RWPE2 (cell line): ENCODE data around the gene INVS.
"Not testable (repeated sequence)": the region's sequence is repeated elsewhere in the genome, so short reads cannot be mapped to it uniquely, and the experiment has no call there.

Experiments
- ATAC-seq: fragments of 200-7000 bp; cut with Tn5 transposase; 3 replicates; pipeline ENCODE4 v1.9.1; 2021; ENCODE audit warnings: low read depth
- DNase-seq: peaks from one replicate; pipeline ENCODE4 v3.0.0-alpha.2; 2020; ENCODE audit warnings: low spot score
- H3K27ac ChIP-seq: fragments of 450-650 bp; 2 replicates; pipeline ENCODE4 v1.5.1; 2017; ENCODE audit warnings: mild to moderate bottlenecking; ENCODE audit not compliant: poor library complexity, severe bottlenecking
- H3K27me3 ChIP-seq: fragments of 250-450 bp; sonication (Bioruptor Pico); 2 replicates; pipeline ENCODE4 v1.5.1; 2021; ENCODE audit warnings: mild to moderate bottlenecking, moderate library complexity; ENCODE audit not compliant: insufficient read depth, poor library complexity, severe bottlenecking
- H3K36me3 ChIP-seq: fragments of 250-450 bp; sonication (Bioruptor Pico); 2 replicates; pipeline ENCODE4 v1.5.1; 2020; ENCODE audit warnings: low read depth, mild to moderate bottlenecking, moderate library complexity
- H3K4me1 ChIP-seq: fragments of 250-450 bp; sonication (Bioruptor Pico); 2 replicates; pipeline ENCODE4 v1.5.1; 2021; ENCODE audit warnings: mild to moderate bottlenecking, moderate library complexity; ENCODE audit not compliant: insufficient read depth, poor library complexity, severe bottlenecking
- H3K4me3 ChIP-seq: fragments of 250-450 bp; sonication (Bioruptor Pico); 2 replicates; pipeline ENCODE4 v1.5.1; 2021; ENCODE audit warnings: mild to moderate bottlenecking, moderate library complexity; ENCODE audit not compliant: severe bottlenecking
- H3K9me3 ChIP-seq: fragments of 250-450 bp; sonication (Bioruptor Pico); 2 replicates; pipeline ENCODE4 v1.5.1; 2021; ENCODE audit warnings: mild to moderate bottlenecking, moderate library complexity; ENCODE audit not compliant: severe bottlenecking
- TF ChIP-seq, protein P1 (sequence below): fragments of 450-650 bp; IDR thresholded peaks from one replicate; pipeline ENCODE4 v1.5.1; 2017; ENCODE audit warnings: mild to moderate bottlenecking, moderate library complexity; ENCODE audit not compliant: poor library complexity, severe bottlenecking

Gene INVS

DNA sequence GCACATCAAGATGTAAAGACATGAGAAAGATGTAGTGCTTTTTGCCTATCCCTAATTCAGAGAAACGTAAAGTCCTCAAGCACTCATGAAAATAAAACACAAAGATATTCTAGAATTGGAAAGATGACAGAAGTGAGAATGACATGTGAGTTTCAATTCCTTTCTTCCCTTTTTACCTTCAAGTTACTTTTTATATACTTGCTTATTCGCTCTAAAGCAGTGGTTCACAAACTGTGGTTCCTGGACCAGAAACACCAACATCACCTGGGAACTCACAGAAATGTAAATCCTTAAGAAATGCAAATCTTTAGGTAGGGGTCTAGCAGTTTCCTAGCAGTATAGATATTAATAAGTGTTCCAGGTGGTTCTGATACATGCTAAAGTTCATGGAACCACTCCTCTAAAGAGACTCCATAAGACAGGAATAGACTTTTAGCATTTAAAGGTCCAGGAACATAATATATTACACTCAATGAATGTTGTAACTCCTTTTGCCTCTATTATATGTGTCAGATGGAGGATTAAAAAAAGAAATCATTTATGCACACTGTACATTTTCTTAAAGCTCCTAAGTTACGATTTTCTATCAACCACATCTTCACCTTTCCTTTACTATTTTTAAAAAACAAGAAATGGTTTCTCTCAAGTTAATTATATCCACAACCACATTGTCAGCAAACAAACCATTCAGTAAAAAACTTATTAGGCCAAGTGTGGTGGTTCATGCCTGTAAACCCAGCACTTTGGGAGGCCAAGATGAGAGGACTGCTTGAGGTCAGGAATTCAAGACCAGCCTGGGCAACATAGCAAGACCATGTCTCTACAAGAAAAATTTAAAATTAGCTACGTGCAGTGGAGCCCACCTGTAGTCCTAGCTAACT is 40.1 kb upstream of the INVS start:
- peaks cover 43% of the 10 kb centered on the region for H3K36me3 ChIP-seq
- H3K9me3 ChIP-seq, result no peaks in the 10 kb centered on the region
- no peaks in the 10 kb centered on the region for H3K4me1 ChIP-seq
- H3K4me3 ChIP-seq, result no peak overlapping the region
- no peaks in the 10 kb centered on the region for H3K27me3 ChIP-seq
- DNase-seq (no peak), ATAC-seq (no peak)
- TF ChIP-seq, protein P1, sequence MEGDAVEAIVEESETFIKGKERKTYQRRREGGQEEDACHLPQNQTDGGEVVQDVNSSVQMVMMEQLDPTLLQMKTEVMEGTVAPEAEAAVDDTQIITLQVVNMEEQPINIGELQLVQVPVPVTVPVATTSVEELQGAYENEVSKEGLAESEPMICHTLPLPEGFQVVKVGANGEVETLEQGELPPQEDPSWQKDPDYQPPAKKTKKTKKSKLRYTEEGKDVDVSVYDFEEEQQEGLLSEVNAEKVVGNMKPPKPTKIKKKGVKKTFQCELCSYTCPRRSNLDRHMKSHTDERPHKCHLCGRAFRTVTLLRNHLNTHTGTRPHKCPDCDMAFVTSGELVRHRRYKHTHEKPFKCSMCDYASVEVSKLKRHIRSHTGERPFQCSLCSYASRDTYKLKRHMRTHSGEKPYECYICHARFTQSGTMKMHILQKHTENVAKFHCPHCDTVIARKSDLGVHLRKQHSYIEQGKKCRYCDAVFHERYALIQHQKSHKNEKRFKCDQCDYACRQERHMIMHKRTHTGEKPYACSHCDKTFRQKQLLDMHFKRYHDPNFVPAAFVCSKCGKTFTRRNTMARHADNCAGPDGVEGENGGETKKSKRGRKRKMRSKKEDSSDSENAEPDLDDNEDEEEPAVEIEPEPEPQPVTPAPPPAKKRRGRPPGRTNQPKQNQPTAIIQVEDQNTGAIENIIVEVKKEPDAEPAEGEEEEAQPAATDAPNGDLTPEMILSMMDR, result no peak
- no peak overlapping the region for H3K27ac ChIP-seq

DNA sequence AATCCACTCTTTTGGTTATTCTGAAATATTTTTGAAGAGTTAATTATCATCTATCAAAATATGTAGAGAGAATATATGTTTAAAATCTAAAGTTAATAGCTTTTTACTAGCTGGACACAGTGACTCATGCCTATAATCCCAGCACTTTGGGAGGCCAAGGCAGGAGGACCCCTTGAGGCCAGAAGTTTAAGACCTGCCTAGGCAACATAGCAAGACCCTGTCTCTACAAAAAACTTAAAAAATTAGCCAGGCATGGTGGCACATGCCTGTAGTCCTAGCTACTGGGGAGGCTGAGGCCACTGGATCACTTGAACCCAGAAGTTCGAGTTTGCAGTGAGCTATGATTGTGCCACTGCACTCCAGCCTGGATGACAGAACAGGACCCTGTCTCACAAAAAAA is 36.4 kb upstream of the INVS start:
- not testable (repeated sequence) for H3K27me3 ChIP-seq, H3K27ac ChIP-seq, ATAC-seq, H3K9me3 ChIP-seq, H3K4me3 ChIP-seq, DNase-seq
- H3K36me3 ChIP-seq, result peaks cover 26% of the 10 kb centered on the region
- peaks cover 23% of the 10 kb centered on the region for H3K4me1 ChIP-seq

DNA sequence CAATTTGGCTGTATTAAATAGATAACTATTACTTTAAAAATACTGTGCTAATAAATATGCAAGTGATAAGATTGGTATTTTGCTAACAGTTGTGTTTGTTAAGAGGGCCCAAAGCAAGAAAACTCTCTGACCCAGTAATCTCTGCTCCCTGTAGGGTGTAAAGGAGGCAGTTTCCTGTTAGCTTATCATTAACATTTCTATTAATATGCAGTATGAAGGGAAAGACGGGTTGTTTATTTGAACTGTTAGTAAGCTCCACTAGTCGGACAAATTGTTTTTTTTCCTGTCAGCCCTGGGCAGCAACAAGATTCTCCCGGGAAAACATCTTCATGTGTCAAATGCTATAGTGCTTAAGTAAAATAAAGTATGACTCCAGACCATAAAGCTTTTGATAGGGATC is 35.9 kb upstream of the INVS start:
- Histone ChIP-seq H3K4me3 (no peak overlapping the region), H3K9me3 (no peaks in the 10 kb centered on the region), H3K27ac (no peak overlapping the region), H3K27me3 (no peaks in the 10 kb centered on the region), H3K36me3 (peaks cover 22% of the 10 kb centered on the region), H3K4me1 (peaks cover 23% of the 10 kb centered on the region)
- ATAC-seq, result no peak
- DNase-seq, result no peak
- TF ChIP-seq, protein P1, result no peak

DNA sequence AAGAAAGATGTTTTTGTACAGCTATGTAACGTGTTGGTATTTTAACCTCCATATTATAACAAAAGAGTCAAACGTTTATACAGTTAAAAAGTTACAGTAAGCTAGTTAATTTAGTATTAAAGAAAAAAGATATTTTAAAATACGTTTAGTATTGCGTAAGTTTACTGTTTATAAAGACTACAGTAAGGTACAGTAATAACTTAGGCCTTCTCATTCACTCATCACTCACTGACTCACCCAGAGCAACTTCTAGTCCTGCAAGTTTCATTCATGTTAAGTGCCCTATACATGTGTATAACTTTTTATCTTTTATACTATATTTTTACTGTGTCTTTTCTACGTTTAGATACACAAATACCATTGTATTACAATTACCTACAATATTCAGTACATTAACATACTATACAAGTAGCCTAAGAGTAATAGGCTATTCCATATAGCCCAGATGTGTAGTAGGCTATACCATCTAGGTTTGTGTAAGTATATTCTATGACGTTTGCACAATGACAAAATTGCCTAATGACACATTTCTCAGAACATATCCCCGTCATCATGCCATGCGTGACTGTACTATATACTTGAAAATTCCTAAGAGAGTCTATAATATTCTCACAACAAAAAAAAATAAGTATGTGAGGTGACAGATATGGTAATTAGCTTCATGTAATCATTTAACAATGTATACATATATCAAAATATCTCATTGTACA is 34.0 kb upstream of the INVS start:
- Histone ChIP-seq H3K36me3 (peaks cover 4% of the 10 kb centered on the region), H3K27ac (peak overlapping the region; percentile 39), H3K4me3 (no peak overlapping the region), H3K27me3 (no peaks in the 10 kb centered on the region), H3K4me1 (peaks cover 27% of the 10 kb centered on the region), H3K9me3 (no peaks in the 10 kb centered on the region)
- ATAC-seq (peak; percentile 100), DNase-seq (no peak)
- TF ChIP-seq, protein P1, result no peak

DNA sequence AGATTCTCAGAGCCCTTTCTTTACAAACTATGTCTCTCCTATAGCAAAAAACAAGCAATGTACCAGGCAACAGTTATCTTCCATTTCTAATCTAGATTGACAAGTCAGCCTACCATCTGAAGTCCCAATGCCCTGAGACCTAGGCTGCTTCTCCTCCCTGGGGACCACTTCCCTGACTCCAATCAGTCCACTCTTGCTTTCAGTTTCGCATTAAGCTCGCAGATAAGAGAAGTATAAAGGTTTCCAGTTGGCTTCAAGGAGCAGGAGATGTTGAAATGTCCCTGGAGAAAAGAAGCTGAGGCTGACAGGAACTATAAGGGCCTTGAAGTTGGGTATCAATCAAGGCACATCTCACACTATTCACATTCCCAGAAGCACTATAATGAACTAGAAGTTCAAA is 32.5 kb upstream of the INVS start:
- TF ChIP-seq, protein P1, result no peak
- Histone ChIP-seq H3K9me3 (no peaks in the 10 kb centered on the region), H3K4me3 (no peak overlapping the region), H3K4me1 (peaks cover 32% of the 10 kb centered on the region), H3K27me3 (no peaks in the 10 kb centered on the region), H3K36me3 (no peaks in the 10 kb centered on the region), H3K27ac (no peak overlapping the region)
- DNase-seq (no peak), ATAC-seq (no peak)

DNA sequence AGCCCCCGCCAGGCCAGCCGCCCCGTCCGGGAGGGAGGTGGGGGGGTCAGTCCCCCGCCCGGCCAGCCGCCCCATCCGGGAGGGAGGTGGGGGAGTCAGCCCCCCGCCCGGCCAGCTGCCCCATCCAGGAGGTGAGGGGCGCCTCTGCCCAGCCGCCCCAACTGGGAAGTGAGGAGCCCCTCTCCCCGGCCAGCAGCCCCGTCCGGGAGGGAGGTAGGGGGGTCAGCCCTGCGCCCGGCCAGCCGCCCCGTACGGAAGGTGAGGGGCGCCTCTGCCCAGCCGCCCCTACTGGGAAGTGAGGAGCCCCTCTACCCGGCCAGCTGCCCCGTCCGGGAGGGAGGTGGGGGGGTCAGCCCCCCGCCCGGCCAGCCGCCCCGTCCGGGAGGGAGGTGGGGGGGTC is 31.1 kb upstream of the INVS start:
- H3K36me3 ChIP-seq, ATAC-seq, H3K27me3 ChIP-seq, DNase-seq, H3K4me3 ChIP-seq, H3K27ac ChIP-seq, H3K9me3 ChIP-seq: not testable (repeated sequence)
- H3K4me1 ChIP-seq, result peaks cover 32% of the 10 kb centered on the region

DNA sequence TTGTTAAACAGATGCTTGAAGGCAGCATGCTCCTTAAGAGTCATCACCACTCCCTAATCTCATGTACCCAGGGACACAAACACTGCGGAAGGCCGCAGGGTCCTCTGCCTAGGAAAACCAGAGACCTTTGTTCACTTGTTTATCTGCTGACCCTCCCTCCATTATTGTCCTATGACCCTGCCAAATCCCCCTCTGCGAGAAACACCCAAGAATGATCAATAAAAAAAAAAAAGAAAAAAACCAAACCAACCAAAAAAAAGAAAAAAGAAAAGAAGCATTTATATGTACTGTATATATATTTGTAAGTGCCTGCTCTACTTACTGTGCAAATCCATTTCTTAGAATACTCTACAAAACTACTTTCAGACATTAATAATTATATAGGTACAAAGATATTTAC is 30.0 kb upstream of the INVS start:
- not testable (repeated sequence) for H3K27ac ChIP-seq, DNase-seq, ATAC-seq, H3K27me3 ChIP-seq, H3K36me3 ChIP-seq, H3K4me3 ChIP-seq, H3K9me3 ChIP-seq
- H3K4me1 ChIP-seq, result peaks cover 32% of the 10 kb centered on the region
